Measurements from ENCODE around the gene CDH6.

Gene CDH6

DNA sequence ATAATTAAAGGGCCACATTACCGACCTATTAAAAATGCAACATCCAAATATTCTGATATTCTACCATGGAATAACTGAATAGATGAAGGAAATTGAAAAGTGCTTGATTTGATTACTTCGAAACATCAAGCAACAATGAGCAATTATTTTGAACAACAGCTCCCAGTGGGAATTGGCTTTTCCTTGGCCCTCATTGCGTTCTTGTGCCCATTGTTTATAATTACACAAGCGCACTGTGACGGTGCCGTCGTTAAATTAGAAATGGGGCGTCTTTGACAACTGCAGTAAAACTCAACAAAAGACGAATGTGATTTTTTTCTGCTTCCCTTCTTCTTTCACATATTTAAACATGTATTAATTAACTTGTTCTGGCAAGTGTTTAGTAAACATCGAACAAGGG lies 61.6 kb downstream of the CDH6 start:
- FAIRE-seq = no peak

DNA sequence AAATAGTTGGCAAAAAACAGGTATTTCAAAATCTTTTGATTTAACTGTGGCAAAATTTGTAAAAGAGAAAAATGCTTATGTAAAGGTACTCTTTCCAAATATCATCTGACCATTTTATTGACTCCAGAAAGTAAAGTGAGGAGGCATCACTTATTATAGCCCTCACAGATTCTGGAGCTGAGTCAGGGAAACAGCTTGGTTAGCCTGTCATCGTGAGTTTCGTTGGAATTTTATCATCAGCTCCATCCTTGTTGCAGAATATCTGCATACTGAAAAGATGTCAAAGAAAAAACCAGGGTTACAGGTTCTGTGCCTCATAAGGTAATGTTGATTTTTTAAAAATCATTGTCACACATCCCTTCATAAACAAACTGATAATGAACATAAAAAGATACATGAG lies 74.8 kb downstream of the CDH6 start:
- FAIRE-seq = no peak

DNA sequence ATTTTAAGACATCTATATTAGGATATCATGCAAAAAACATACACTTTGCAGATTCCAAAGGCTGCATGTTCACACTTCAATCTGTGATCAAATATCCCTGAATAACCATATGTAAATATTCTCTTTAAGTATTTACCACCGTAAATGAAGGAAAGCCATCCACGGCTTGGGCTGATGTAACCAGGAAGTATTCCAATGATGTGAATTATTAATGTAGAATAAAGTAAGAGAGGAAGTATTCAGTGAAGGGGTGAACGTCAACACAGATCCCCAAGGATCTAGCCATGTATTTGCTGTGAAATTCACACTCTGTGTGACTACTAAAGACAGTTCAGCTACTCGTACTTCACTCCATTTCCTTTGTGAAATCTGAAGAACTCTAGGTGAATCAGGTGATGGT lies 75.2 kb downstream of the CDH6 start:
- no peak for FAIRE-seq

DNA sequence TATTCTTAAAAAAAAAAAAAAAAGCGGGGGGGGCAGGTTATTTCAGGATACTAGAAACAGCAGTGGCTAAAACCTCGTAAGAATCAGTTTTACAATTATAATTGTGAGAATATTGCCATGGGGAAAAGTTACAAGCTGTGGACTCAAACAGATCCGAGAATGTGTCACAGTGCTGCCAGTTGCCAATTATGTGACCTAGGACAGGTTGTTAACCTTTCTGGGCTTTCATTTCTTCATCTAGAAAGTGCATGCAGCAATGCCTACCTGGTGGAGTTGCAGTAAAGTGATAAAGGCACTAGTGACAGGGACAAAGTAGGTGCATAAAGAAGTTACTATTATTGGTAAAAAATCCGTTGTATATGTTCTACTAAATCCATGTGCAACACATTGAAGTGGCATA lies 75.8 kb downstream of the CDH6 start:
- no peak for FAIRE-seq

DNA sequence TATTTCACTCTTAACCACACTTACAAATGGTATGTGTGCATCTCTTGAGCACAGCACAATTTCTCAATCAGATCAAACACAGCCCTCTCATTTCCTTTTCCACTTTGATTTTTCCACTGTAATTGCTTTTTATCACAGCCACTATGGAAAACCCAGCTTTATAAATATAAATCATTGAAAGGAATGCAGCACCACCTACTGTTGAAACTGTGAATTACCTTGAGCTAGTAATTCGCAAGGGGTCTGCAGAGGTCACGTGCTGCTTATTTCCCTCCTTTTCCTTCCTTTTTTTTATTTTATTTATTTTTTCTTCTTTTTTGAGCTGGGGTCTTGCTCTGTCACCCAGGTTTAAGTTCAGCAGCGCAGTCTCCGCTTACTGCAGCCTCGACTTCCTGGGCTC lies 76.9 kb downstream of the CDH6 start:
- no peak for FAIRE-seq

DNA sequence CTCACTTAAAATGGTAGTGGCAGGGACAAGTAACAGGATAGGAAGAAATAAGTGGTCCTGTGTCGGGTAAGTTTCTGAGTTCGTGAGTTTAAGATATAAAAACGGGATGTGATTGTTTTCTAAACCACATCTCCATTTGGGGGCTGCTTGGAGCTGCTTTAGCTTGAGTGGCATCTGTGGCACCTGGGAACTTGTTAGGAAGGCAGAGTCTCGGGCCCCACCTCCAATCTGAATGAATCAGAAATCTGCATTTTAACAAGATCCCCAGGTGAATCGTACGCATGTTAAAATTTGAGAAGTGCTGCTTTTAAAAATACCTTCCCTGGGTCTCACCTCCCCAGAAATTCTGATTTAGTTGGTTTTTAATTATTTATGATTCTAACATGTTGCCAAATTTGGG lies 78.1 kb downstream of the CDH6 start:
- FAIRE-seq = no peak

DNA sequence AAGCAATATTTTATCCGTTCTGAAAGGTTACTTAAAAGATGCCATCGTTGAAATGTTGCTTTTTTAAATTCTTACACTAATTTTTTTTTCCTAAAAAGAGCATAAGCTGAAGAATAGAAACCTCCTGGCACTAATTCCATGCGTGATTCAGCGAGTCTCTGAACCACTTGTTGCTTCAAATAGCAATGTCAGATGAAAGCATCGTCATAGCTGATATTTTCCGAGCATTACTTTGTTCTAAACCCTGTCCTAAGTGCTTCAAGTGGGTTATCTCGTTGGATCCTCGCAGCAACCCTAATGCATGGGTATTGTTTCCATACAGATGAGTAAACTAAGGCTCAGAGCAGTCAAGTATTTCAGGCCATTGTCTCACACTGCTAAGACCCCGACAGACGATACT lies 79.7 kb downstream of the CDH6 start:
- FAIRE-seq = no peak

DNA sequence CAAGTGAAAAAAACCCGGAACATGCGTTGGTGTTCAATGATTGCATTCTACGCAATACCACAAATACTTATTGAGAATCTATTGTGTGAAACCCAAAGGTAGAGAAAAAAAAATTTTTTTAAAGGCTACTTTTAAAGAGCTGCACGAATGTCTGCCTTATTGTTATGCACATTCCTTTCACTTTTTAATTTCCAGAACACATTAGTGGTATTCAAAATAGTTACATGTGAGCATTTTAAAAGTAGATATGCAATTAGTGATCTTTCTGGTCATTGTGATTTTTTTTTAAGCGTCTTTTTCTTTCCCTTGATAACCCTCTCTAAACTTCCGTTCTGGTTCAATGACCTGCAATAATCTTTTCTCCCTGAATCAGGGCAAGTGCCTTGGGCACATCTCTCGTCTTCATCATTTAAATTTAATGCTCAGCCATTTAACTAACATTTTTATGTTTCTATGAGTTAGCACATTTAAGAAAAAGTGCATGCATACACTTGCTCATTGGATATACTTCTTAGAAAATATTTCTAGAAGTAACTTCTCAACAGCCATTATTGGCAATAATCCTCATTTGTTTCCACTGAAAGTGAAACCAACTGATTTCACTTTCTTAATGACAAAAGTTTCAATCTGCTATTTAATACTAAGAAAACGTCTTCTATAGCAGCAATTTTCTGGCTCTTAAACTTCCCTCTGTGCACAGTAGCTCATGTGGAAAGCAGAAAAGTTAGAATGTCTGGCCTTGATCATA lies 80.3 kb downstream of the CDH6 start:
- FAIRE-seq = no peak

DNA sequence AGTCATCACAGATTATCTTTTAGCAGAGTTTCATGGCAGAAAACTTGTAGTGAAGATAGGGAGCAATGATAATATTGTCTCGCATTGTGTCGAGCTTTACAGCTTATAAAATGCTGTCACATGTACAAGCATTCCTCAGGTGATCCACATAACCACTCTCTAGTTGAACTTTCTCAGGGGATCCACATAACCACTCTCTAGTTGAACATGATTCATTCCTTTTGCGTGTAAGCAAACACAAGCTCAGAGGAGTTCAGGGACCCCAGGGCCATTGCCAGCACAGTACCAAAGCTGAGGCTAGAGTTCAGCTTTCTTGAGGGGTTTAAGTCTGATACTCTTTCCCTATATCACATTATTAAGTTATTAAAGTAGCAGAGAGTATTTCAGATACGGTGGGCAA lies 86.7 kb downstream of the CDH6 start:
- FAIRE-seq = no peak

DNA sequence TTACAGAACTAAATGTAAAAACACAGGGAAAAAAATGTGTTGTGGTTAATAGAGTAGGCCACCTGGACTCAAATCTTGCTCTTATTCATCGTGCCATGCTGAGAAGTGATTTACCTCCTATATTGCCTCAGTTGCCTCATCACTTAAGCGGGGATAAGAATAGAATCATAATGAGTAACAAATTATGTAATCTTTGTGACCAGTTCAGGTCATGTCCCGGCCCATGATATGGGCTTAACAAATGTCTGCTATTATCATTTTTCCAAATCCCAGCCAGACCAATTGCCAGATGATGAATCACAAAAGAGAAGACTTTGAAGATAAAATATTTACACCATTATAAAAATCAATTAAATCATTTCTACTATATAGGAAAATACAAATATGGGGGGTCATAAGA lies 89.8 kb downstream of the CDH6 start:
- FAIRE-seq = no peak

DNA sequence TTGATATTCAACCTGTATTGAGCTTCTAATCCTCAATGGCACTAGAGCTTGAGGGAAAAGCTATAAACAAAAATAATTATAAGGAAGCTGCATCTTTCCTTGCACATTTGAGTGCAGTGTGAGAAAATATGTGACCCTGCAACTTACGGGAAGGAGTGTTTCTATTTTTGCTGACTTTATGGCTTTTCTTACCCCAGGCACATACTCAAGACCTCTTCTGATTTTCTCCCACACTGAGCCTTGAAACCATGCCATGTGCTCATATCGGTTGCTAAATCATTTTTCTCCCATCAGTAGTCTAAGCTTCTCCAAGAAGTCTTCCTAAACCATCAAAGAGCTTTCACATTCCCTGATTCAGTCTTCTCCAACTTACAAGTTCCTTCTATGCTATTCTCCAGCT lies 91.5 kb downstream of the CDH6 start:
- FAIRE-seq = no peak

DNA sequence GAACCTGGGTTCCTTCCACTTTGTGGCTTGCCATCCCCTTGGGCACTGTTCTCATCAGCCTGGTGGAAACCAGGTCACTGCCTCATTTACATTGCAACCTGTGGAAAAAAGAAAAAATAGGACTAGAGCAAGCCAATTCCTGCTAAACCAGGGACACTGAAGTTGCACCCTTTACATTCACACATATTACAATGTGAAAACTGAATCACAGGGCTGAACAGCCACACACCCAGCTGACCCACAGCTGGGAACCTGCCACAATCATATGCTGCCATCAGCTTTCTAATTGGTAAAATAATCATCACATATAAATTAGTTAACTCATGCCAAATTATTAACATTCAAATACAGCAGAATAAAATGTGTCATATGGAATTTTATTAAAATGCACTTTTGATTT lies 94.5 kb downstream of the CDH6 start:
- no peak for FAIRE-seq

DNA sequence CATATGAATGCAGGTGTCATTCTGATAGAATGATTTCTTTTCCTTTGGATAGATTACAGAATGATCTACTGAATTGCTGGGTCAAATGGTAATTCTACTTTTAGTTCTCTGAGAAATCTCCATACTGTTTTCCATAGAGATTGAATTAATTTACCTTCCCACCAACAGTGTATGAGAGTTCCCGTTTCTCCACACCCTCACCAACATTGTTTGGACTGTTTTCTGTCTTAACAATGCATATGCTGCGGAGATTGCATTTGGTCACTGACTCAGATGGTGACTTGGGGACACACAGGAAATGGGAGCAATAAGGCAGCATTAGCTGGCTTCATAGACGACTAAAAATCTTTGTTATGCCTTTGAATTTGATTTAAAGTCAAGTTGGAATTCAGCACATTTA lies 95.9 kb downstream of the CDH6 start:
- FAIRE-seq = no peak

DNA sequence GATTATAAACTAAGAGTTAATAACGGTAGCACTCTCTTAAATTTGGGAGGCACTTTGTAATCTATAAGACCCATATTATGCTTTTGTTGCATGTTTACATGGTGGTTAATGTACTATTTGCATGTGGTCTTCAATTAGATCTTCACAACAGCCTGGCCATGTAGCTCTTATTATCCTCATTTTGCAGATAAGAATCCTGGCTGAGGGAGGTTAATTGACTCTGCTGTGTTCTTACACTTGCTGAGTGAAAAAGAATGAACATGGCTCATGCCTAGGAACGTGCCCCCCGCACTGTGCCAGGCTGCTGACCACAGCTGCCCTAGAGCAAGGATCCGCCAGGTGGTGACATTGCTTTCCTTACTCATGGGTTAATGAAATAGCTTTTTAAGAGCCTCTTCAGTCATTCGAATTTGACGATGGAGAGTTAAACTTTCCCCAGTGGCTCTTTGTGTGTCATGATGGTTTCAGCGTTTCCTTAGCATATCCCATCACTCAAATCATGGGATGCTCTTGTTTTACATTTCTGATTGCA lies 97.9 kb downstream of the CDH6 start:
- no peak for FAIRE-seq

DNA sequence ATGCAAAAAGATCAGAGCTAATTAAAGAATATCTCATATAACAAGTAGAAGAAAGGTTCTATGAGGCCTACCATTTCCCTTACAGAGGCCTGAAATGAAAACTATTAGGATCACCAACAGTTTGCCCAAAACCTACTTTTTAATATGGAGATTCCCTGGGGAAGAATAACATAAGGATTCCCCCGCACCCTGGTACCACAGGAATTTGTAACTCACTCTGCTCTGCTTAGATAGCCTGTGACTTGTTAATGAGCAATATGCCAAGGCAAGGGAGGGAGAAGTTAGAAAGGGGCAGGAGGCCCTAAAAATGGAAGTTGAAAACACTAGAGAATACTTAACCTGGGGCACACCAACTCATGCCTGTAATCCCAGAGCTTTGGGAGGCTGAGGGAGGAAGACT lies 107.0 kb downstream of the CDH6 start:
- FAIRE-seq = no peak

DNA sequence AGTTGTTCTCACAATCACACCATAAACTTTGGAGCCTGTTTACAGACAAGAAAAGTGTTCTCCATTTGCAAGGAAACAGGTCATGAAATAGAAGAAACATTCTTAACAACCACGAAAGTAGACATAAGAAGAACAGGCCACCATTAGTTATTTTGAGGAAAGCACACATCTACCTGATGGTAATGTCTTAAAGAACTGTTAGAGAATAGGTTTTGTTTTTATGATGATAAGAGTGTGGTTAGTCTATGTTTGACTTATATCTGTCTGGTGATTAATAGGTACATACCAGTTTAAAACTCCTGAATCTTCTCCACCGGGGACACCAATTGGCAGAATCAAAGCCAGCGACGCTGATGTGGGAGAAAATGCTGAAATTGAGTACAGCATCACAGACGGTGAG lies 108.3 kb downstream of the CDH6 start:
- FAIRE-seq = no peak

DNA sequence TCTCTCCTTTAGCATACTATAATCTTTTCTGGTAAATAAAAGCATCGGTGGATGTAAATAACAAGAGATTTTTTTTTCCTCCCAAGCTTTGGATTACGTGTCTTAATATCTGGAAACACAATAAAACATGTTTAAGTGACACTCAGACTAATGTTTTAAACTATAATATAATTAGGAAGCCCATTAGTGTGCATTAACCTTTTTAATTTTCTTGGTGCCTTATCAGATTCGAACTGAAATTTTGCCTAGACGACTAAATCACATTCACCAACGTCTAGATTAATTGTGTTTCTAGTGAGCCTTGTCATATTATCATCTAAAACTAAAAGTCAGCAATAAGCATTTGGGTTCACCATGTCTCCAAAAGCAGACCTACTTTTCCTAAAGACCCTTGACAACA lies 110.2 kb downstream of the CDH6 start:
- no peak for FAIRE-seq

DNA sequence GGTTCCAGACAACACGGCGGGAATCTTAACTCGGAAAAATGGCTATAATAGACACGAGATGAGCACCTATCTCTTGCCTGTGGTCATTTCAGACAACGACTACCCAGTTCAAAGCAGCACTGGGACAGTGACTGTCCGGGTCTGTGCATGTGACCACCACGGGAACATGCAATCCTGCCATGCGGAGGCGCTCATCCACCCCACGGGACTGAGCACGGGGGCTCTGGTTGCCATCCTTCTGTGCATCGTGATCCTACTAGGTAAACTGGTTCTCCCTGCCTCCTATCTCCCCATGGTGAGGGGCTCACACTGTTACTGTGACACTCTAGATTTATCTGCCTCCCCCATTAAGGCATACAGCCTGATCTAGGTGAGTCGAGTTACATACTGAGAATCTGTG lies 124.2 kb downstream of the CDH6 start:
- FAIRE-seq = no peak

DNA sequence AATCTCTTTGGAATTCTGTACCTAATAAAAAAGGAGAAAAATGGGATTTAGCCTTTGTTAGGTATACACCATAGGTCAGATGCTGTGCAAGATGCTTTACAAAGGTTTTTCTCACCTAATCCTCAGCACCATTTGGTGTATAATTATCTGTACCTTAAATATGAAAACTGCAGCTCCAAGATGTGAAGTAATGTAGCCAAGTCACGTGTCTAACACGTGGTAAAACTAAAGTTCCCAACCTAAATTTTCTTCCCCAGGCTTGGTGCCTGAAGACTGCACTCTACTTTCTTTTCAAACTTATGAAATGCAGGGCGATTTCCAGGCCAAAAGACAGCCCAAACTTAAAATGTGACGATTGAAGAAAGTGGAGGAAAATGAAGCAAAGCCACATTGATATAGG lies 125.8 kb downstream of the CDH6 start:
- FAIRE-seq = no peak

DNA sequence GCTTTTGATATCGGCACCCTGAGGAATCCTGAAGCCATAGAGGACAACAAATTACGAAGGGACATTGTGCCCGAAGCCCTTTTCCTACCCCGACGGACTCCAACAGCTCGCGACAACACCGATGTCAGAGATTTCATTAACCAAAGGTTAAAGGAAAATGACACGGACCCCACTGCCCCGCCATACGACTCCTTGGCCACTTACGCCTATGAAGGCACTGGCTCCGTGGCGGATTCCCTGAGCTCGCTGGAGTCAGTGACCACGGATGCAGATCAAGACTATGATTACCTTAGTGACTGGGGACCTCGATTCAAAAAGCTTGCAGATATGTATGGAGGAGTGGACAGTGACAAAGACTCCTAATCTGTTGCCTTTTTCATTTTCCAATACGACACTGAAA lies 129.5 kb downstream of the CDH6 start:
- no peak for FAIRE-seq

DNA sequence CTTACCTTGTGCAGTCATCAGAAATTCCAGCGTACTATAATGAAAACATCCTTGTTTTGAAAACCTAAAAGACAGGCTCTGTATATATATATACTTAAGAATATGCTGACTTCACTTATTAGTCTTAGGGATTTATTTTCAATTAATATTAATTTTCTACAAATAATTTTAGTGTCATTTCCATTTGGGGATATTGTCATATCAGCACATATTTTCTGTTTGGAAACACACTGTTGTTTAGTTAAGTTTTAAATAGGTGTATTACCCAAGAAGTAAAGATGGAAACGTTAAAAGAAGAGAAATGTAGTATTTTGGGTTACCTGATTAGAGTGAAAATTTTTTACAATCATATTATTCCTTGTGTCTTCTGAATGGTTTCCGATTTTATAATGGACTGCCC lies 131.4 kb downstream of the CDH6 start:
- no peak for FAIRE-seq

DNA sequence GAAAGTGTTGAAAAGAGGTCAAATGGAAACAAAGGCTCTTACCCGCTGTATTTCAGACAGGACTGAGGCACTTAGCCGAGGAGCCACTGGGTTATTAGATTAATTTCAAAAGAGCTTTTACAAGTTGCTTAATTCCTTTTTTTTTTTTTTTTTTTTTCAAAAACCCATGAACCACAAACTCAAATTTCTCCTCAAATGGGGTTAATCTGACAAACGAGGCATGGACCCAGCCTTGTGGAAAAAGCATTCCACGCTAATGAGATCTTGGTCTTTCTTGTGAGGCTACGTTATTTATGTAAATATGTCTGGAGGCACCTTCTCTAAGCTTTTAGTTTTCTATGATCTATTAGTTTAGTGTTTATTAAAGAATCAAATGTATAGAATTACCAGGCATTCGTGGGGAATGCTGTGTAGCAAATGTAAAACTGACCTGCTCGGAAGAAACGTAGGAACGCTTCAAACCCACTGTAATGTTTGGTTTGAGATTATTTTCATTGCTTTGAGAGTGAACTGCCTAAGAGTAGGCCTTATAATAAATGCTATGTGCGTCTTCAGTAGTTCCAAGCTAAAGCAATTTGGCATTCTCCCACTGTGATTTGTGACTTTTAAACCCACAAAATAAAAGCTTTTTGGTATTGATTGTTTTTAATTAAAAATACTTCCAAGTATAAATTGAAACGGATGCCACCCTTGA lies 134.7 kb downstream of the CDH6 start:
- FAIRE-seq = no peak

DNA sequence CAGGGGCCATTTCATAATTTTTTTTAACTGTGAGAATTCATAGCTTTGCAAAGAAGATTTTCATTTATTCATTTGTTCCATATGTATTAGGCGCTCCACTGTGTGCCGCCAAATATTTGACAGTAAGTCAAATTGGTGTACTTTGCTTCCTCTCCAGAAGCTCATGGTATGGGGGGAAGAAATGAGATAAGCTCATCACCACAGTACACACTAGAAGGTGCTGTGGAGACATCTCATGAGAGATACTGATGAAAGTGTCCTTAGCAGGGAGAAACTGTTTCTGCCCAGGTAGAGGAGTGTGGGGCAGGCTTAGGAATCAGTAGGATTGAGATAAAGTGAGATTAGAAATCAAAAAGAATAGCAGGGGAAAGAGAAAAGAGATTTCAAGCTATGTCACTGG lies 136.2 kb downstream of the CDH6 start:
- no peak for FAIRE-seq

DNA sequence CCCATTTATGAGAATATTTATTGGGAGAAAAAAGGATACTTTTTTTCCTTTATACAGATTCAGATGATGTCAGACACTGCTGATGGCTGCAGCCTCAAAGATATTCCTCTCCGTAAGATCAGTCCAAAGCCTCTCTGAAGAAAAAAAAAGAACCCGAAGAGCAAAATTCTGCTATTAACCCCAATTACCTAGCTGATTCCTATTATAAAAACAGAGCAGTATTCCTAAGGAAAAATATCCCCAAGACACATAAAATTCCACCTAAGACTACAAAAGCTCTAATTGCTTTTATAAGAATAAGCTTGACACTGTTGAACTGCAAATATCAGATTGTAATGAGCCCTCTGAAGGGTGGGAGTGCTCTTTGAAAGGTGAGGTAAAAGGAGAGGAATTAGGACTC lies 138.7 kb downstream of the CDH6 start:
- FAIRE-seq = no peak

DNA sequence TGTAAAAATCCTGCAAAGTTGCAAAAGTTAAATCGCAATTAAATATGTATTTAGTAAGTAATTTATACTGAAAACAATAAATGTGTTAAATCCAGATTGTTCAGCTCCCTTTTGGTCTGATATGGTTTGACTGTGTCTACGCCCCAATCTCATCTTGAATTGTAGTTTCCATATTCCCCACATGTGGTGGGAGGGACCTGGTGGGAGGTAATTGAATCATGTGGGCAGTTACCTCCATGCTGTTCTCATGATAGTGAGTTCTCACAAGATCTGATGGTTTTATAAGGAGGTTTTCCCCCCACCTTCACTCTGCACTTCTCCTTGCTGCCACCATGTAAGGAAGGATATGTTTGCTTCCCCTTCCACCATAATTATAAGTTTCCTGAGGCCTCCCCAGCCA lies 140.0 kb downstream of the CDH6 start:
- no peak for FAIRE-seq
